Measurements from ENCODE around the gene ADD1. TPM values are rescaled to one million over a fixed set of nuclear protein-coding genes. Genes with fewer than 3 reads are reported as not detected.

Gene ADD1
- total RNA-seq, 4 donors from 2014 or later: 290 to 470 (median 372) TPM

DNA sequence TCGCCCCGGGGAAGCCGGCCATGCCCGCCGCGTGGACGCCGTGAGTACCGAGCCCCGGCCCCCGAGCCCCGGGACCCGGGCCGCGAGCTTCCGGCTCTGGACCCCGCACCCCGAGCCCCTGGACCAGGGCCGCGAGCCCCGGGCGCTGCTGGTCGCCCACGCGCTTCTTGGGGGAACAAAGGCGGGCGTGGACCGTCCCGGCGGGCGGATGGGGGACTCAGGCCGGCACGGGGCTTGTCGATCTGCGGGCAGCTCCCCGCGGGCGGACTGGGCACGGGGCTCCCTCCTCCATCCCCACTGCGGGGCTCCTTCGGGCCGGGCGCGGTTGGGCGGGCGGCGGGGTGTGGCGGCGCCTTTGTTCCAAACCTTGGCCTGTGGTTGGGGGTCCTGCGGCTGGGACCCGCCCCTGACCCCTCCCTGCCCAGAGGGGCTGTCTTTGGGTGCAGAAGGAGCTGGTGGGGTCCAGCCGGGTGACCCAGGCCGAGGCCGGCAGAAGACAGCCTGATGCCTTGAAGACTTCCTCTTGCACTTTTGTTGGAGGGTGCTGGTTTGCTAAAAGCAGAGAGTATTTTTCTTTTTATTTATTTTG, 25.2 kb upstream of the ADD1 start:
- TF ChIP-seq, protein P1, sequence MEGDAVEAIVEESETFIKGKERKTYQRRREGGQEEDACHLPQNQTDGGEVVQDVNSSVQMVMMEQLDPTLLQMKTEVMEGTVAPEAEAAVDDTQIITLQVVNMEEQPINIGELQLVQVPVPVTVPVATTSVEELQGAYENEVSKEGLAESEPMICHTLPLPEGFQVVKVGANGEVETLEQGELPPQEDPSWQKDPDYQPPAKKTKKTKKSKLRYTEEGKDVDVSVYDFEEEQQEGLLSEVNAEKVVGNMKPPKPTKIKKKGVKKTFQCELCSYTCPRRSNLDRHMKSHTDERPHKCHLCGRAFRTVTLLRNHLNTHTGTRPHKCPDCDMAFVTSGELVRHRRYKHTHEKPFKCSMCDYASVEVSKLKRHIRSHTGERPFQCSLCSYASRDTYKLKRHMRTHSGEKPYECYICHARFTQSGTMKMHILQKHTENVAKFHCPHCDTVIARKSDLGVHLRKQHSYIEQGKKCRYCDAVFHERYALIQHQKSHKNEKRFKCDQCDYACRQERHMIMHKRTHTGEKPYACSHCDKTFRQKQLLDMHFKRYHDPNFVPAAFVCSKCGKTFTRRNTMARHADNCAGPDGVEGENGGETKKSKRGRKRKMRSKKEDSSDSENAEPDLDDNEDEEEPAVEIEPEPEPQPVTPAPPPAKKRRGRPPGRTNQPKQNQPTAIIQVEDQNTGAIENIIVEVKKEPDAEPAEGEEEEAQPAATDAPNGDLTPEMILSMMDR (IDR thresholded peaks at IDR 0.05): no peak
- no peak for TF ChIP-seq POLR2A (IDR thresholded peaks at IDR 0.05)

DNA sequence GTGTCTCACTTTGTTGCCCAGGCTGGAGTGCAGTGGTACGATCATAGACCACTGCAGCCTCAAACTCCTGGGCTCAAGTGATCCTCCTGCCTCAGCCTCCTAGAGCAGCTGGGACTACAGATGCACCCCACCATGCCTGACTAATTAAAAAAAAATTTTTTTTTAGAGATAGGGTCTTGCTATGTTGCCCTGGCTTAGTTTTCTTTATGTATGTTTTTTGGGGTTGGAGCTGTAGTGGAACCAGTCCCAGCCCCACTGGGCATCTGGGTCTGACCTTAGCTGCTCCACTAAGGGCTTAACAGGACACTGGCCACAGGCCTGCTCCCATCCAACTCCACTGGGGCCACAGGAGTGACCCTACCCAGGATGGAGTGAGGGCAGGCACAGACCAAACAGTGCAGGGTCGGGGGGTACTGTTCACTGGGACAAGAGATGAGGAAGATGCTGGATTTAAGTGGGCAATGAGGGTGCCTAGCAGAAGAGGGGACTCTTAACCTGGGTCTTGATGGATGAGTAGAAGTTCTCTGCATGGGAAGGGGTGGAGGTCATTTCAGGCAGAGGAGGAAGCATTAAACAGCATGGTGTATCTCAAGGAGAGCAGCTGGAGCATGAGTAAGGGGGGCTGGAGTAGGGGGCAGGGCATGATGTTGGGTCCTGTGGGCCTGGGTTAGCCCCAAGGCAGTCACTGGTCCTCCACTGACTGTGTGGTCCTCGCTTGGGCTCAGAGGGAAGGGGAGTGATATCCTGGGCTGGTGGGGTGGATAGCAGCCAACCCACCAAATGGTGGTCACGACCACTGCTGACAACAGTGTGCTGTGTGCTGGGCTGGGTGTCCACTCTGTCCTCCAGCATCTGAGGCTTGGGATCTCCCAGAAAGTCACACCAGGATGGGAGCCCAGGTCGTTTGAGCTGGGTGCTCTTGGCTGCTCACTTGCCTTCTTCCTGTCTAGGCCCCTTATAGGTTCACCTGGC, 24.1 kb upstream of the ADD1 start:
- DNase-seq: no peak
- Histone ChIP-seq H3K4me1 (peaks cover 0 to 26% (median 5%) of the 10 kb centered on the region in 4 donors), H3K36me3 (peaks cover 0 to 38% (median 0%) of the 10 kb centered on the region in 3 donors), H3K27me3 (no peaks in the 10 kb centered on the region), H3K27ac (no peak overlapping the region), H3K4me3 (no peak overlapping the region), H3K9me3 (no peaks in the 10 kb centered on the region)
- TF ChIP-seq, protein P1 (IDR thresholded peaks at IDR 0.05): no peak
- no peak for TF ChIP-seq POLR2A (IDR thresholded peaks at IDR 0.05)

More for the DNA sequence above, 25.2 kb upstream of the ADD1 start:
- Histone ChIP-seq H3K4me1 (peaks cover 0 to 32% (median 11%) of the 10 kb centered on the region in 4 donors), H3K27ac (peak overlapping the region in 3 of 4 donors; percentile 41 to 69 (median 67)), H3K4me3 (peak overlapping the region; percentile 62 to 68 (median 64)), H3K27me3 (no peaks in the 10 kb centered on the region), H3K36me3 (peaks cover 0 to 27% (median 0%) of the 10 kb centered on the region in 3 donors), H3K9me3 (no peaks in the 10 kb centered on the region)
- DNase-seq: no peak

DNA sequence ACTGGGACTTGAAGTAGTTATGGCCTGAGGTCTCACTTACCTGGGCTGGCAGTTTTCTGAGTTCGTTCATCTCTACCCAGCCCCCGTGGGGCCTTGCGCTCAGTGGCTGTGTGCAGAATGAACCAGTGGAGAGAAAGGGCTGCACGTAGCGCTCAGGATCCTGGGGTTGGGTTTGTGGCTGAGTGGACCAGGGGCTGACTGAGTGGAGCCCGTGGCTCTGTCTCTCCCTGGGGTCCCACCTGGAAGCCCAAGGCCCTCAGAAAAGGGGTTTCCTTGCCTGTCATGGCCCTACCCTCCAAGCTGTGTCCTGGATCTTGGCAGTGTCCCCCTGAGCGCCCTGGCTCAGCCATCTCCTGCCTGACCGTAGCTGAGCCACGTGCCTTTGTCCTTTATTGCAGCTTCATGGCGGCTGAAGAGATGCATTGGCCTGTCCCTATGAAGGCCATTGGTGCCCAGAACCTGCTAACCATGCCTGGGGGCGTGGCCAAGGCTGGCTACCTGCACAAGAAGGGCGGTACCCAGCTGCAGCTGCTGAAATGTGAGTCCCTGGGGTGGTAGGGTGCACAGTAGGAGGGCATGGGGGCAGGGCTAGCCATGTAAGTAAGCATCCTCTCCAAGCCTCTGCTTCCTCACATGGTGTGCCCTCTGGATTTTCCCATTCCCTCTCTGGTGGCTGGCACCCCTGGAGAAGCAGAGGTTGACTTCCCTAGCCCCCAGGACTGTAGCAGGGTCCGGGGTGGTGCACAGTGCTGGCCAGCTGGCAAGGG, 23.2 kb upstream of the ADD1 start:
- Histone ChIP-seq H3K4me1 (peaks cover 0 to 26% (median 5%) of the 10 kb centered on the region in 4 donors), H3K36me3 (peaks cover 0 to 46% (median 0%) of the 10 kb centered on the region in 3 donors), H3K4me3 (no peak overlapping the region), H3K27me3 (no peaks in the 10 kb centered on the region), H3K27ac (no peak overlapping the region), H3K9me3 (no peaks in the 10 kb centered on the region)
- no peak for DNase-seq
- TF ChIP-seq POLR2A (IDR thresholded peaks at IDR 0.05): no peak
- TF ChIP-seq, protein P1 (IDR thresholded peaks at IDR 0.05): no peak

DNA sequence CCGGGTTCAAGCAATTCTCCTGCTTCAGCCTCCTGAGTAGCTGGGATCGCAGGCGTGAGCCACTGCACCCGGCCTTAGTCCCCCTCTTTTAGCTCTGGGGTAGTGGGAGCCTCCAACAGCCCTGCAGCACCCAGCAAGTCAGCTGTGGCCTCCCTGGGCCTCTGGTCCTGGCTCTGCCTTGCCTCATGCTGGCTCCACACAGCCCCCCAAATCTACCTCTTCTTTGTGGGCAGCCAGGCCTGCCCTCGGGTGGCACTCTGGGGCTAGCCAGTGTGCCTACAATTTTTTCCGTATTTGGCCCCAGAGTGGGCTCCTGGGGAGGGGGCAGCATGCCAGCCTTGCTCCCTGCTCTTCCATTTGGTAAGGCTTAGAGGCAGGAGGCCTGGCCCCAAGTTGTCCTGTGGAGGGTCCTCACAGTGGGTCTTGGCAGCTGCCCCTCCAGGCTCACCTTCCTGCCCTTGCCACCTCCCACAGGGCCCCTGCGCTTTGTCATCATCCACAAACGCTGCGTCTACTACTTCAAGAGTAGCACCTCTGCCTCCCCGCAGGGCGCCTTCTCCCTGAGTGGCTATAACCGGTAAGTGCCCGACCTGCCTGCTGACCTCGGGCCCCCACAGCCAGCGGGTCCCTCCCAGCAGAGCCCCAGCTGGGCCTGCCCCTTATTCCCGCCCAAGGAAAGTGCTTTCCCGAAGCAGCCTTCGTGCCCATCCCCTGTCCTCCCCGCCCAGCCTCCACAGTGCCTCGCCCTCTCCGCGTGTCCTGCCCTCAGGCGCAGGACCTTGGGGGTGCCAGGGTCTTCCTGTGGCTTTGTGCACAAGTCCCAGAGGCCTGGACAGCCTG, 21.0 kb upstream of the ADD1 start:
- H3K27me3 ChIP-seq: no peaks in the 10 kb centered on the region
- H3K4me3 ChIP-seq: no peak overlapping the region
- peak in 1 of 3 donors; percentile 42 for DNase-seq
- H3K27ac ChIP-seq: no peak overlapping the region
- H3K9me3 ChIP-seq: no peaks in the 10 kb centered on the region
- H3K36me3 ChIP-seq: peaks cover 0 to 63% (median 0%) of the 10 kb centered on the region in 3 donors
- H3K4me1 ChIP-seq: peaks cover 0 to 19% (median 4%) of the 10 kb centered on the region in 4 donors
- TF ChIP-seq, protein P1 (IDR thresholded peaks at IDR 0.05): no peak
- no peak for TF ChIP-seq POLR2A (IDR thresholded peaks at IDR 0.05)
